ENCODE measurements around the gene CDK14. TPM values are rescaled to one million over a fixed set of nuclear protein-coding genes. Genes with fewer than 3 reads are reported as not detected.
"Not testable (repeated sequence)": the region's sequence is repeated elsewhere in the genome, so short reads cannot be mapped to it uniquely, and the experiment has no call there.

Gene CDK14
- total RNA-seq, 1 donor from 2014 or later, result 1.6 TPM

- Mint-ChIP-seq H3K4me3 (no peak overlapping the region), H3K36me3 (ENCODE audit: low read depth) (no peaks in the 10 kb centered on the region), H3K27ac (no peak overlapping the region), H3K4me1 (ENCODE audit: low read depth) (no peaks in the 10 kb centered on the region), H3K9me3 (no peaks in the 10 kb centered on the region), H3K27me3 (ENCODE audit: insufficient read depth) (peaks cover 2% of the 10 kb centered on the region)
- intact Hi-C loops (cut with micrococcal nuclease), result no loop called here
- DNase-seq (ENCODE audit: low spot score), result no peak
Measured at GRCh38 chr7:90624225-90624911, 28.2 kb downstream of the CDK14 start.

- intact Hi-C loops (cut with micrococcal nuclease), result no loop called here
Measured at GRCh38 chr7:90625051-90625450, 28.9 kb downstream of the CDK14 start.

GRCh38 chr7:90625562-90625961 is 29.4 kb downstream of the CDK14 start:
- DNase-seq (ENCODE audit: low spot score), result no peak
- intact Hi-C loops (cut with micrococcal nuclease), result no loop called here
- Mint-ChIP-seq H3K4me3 (no peak overlapping the region), H3K27ac (no peak overlapping the region), H3K27me3 (ENCODE audit: insufficient read depth) (peaks cover under 1% of the 10 kb centered on the region), H3K36me3 (ENCODE audit: low read depth) (no peaks in the 10 kb centered on the region), H3K4me1 (ENCODE audit: low read depth) (no peaks in the 10 kb centered on the region), H3K9me3 (no peaks in the 10 kb centered on the region)

More at GRCh38 chr7:90625051-90625450, 28.9 kb downstream of the CDK14 start:
- Mint-ChIP-seq H3K4me3 (no peak overlapping the region), H3K27me3 (ENCODE audit: insufficient read depth) (peaks cover 2% of the 10 kb centered on the region), H3K27ac (no peak overlapping the region), H3K36me3 (ENCODE audit: low read depth) (no peaks in the 10 kb centered on the region), H3K9me3 (no peaks in the 10 kb centered on the region), H3K4me1 (ENCODE audit: low read depth) (no peaks in the 10 kb centered on the region)
- DNase-seq (ENCODE audit: low spot score), result no peak

GRCh38 chr7:90626013-90626412 is 29.9 kb downstream of the CDK14 start:
- Mint-ChIP-seq H3K9me3 (no peaks in the 10 kb centered on the region), H3K4me3 (no peak overlapping the region)

GRCh38 chr7:90629297-90629918 is 33.3 kb downstream of the CDK14 start:
- Mint-ChIP-seq H3K4me1 (ENCODE audit: low read depth) (no peaks in the 10 kb centered on the region), H3K27ac (no peak overlapping the region), H3K9me3 (no peaks in the 10 kb centered on the region), H3K4me3 (no peak overlapping the region), H3K36me3 (ENCODE audit: low read depth) (no peaks in the 10 kb centered on the region), H3K27me3 (ENCODE audit: insufficient read depth) (no peaks in the 10 kb centered on the region)
- intact Hi-C loops (cut with micrococcal nuclease), result loop anchor here (1.0 kb wide), 2 partner anchors 77 to 174 kb away; no protein-coding TSS in a partner anchor
- no peak for DNase-seq (ENCODE audit: low spot score)

More at GRCh38 chr7:90626013-90626412, 29.9 kb downstream of the CDK14 start:
- DNase-seq (ENCODE audit: low spot score), result no peak
- Mint-ChIP-seq H3K27ac (no peak overlapping the region), H3K4me1 (ENCODE audit: low read depth) (no peaks in the 10 kb centered on the region), H3K27me3 (ENCODE audit: insufficient read depth) (no peaks in the 10 kb centered on the region), H3K36me3 (ENCODE audit: low read depth) (no peaks in the 10 kb centered on the region)
- intact Hi-C loops (cut with micrococcal nuclease), result no loop called here

GRCh38 chr7:90631502-90631901 is 35.4 kb downstream of the CDK14 start:
- Mint-ChIP-seq H3K4me3 (no peak overlapping the region), H3K9me3 (no peaks in the 10 kb centered on the region), H3K27ac (no peak overlapping the region), H3K36me3 (ENCODE audit: low read depth) (no peaks in the 10 kb centered on the region), H3K27me3 (ENCODE audit: insufficient read depth) (no peaks in the 10 kb centered on the region), H3K4me1 (ENCODE audit: low read depth) (no peaks in the 10 kb centered on the region)
- intact Hi-C loops (cut with micrococcal nuclease), result no loop called here
- DNase-seq (ENCODE audit: low spot score), result no peak

- H3K27me3 Mint-ChIP-seq (ENCODE audit: insufficient read depth); H3K9me3 Mint-ChIP-seq: not testable (repeated sequence)
Measured at GRCh38 chr7:90639683-90640082, 43.6 kb downstream of the CDK14 start.

GRCh38 chr7:90642978-90643377 is 46.9 kb downstream of the CDK14 start:
- H3K27me3 Mint-ChIP-seq (ENCODE audit: insufficient read depth), result no peaks in the 10 kb centered on the region
- intact Hi-C loops (cut with micrococcal nuclease), result no loop called here
- DNase-seq (ENCODE audit: low spot score), result no peak
- H3K36me3 Mint-ChIP-seq (ENCODE audit: low read depth), result no peaks in the 10 kb centered on the region
- no peaks in the 10 kb centered on the region for H3K9me3 Mint-ChIP-seq
- no peaks in the 10 kb centered on the region for H3K4me1 Mint-ChIP-seq (ENCODE audit: low read depth)
- H3K27ac Mint-ChIP-seq, result no peak overlapping the region
- no peak overlapping the region for H3K4me3 Mint-ChIP-seq

More at GRCh38 chr7:90639683-90640082, 43.6 kb downstream of the CDK14 start:
- H3K4me3 Mint-ChIP-seq; DNase-seq (ENCODE audit: low spot score); H3K4me1 Mint-ChIP-seq (ENCODE audit: low read depth); H3K36me3 Mint-ChIP-seq (ENCODE audit: low read depth); intact Hi-C loops (cut with micrococcal nuclease); H3K27ac Mint-ChIP-seq: not testable (repeated sequence)

GRCh38 chr7:90645784-90646183 is 49.7 kb downstream of the CDK14 start:
- intact Hi-C loops (cut with micrococcal nuclease), result no loop called here
- no peaks in the 10 kb centered on the region for H3K4me1 Mint-ChIP-seq (ENCODE audit: low read depth)

GRCh38 chr7:90648107-90648506 is 52.0 kb downstream of the CDK14 start:
- Mint-ChIP-seq H3K4me1 (ENCODE audit: low read depth) (no peaks in the 10 kb centered on the region), H3K27me3 (ENCODE audit: insufficient read depth) (no peaks in the 10 kb centered on the region), H3K27ac (no peak overlapping the region), H3K9me3 (no peaks in the 10 kb centered on the region), H3K4me3 (no peak overlapping the region), H3K36me3 (ENCODE audit: low read depth) (no peaks in the 10 kb centered on the region)
- DNase-seq (ENCODE audit: low spot score), result no peak
- intact Hi-C loops (cut with micrococcal nuclease), result no loop called here

More at GRCh38 chr7:90645784-90646183, 49.7 kb downstream of the CDK14 start:
- Mint-ChIP-seq H3K27ac (no peak overlapping the region), H3K36me3 (ENCODE audit: low read depth) (no peaks in the 10 kb centered on the region), H3K27me3 (ENCODE audit: insufficient read depth) (no peaks in the 10 kb centered on the region), H3K4me3 (no peak overlapping the region), H3K9me3 (no peaks in the 10 kb centered on the region)
- no peak for DNase-seq (ENCODE audit: low spot score)

GRCh38 chr7:90648834-90649233 is 52.7 kb downstream of the CDK14 start:
- Mint-ChIP-seq H3K27ac (no peak overlapping the region), H3K36me3 (ENCODE audit: low read depth) (no peaks in the 10 kb centered on the region), H3K4me1 (ENCODE audit: low read depth) (no peaks in the 10 kb centered on the region)

GRCh38 chr7:90654718-90655427 is 58.8 kb downstream of the CDK14 start:
- no peaks in the 10 kb centered on the region for H3K36me3 Mint-ChIP-seq (ENCODE audit: low read depth)
- DNase-seq (ENCODE audit: low spot score), result no peak
- H3K27ac Mint-ChIP-seq, result no peak overlapping the region
- intact Hi-C loops (cut with micrococcal nuclease), result no loop called here
- H3K9me3 Mint-ChIP-seq, result peaks cover 4% of the 10 kb centered on the region
- no peak overlapping the region for H3K4me3 Mint-ChIP-seq
- no peaks in the 10 kb centered on the region for H3K4me1 Mint-ChIP-seq (ENCODE audit: low read depth)
- no peaks in the 10 kb centered on the region for H3K27me3 Mint-ChIP-seq (ENCODE audit: insufficient read depth)

More at GRCh38 chr7:90648834-90649233, 52.7 kb downstream of the CDK14 start:
- DNase-seq (ENCODE audit: low spot score), result no peak
- intact Hi-C loops (cut with micrococcal nuclease), result no loop called here
- Mint-ChIP-seq H3K27me3 (ENCODE audit: insufficient read depth) (no peaks in the 10 kb centered on the region), H3K9me3 (no peaks in the 10 kb centered on the region), H3K4me3 (no peak overlapping the region)

- Mint-ChIP-seq H3K27me3 (ENCODE audit: insufficient read depth) (no peaks in the 10 kb centered on the region), H3K27ac (no peak overlapping the region), H3K4me1 (ENCODE audit: low read depth) (no peaks in the 10 kb centered on the region), H3K4me3 (no peak overlapping the region), H3K36me3 (ENCODE audit: low read depth) (no peaks in the 10 kb centered on the region), H3K9me3 (peaks cover 4% of the 10 kb centered on the region)
- no peak for DNase-seq (ENCODE audit: low spot score)
- intact Hi-C loops (cut with micrococcal nuclease), result no loop called here
Measured at GRCh38 chr7:90655566-90655965, 59.4 kb downstream of the CDK14 start.

Data from activated T-helper 1 cell treated with anti-CD3 and anti-CD28 coated beads, Interleukin-12 subunit alpha, Interleukin-12 subunit beta, Interleukin-2, Interleukin-4 antibody, amounts not matched to agents 30 ng/mL and 10 ng/mL and 1 ng/mL, durations not matched to agents 14 hours and 24 hours and 36 hours (primary cell).